Stimulated activated memory B cell treated with anti-CD40 and anti-IgM and Interleukin-4, amounts not matched to agents 10 μg/mL and 1 μg/mL and 100 μg/mL, for 72 hours (primary cell): ENCODE results near the gene SPOUT1.
A peak's percentile ranks its signal among the peaks of the same experiment; 100 is the strongest.
"Not testable (repeated sequence)": the region's sequence is repeated elsewhere in the genome, so short reads cannot be mapped to it uniquely, and the experiment has no call there.

Experiments used
- ATAC-seq: fragments of 150-1000 bp; cut with Tn5 transposase; 2 replicates; pipeline ENCODE4 v1.10.0; 2021
- H3K27ac Mint-ChIP-seq: one replicate; pipeline ENCODE4 v1.8.0; 2022; ENCODE audit warnings: mild to moderate bottlenecking, mixed read lengths
- H3K27me3 Mint-ChIP-seq: one replicate; pipeline ENCODE4 v1.8.0; 2022; ENCODE audit warnings: mixed read lengths
- H3K36me3 Mint-ChIP-seq: one replicate; pipeline ENCODE4 v1.8.0; 2022; ENCODE audit warnings: mixed read lengths
- H3K4me1 Mint-ChIP-seq: one replicate; pipeline ENCODE4 v1.8.0; 2022; ENCODE audit warnings: mixed read lengths
- H3K4me3 Mint-ChIP-seq: one replicate; pipeline ENCODE4 v1.8.0; 2022; ENCODE audit warnings: mild to moderate bottlenecking, moderate library complexity, mixed read lengths
- H3K9me3 Mint-ChIP-seq: one replicate; pipeline ENCODE4 v1.8.0; 2022; ENCODE audit warnings: mixed read lengths

Gene SPOUT1

DNA sequence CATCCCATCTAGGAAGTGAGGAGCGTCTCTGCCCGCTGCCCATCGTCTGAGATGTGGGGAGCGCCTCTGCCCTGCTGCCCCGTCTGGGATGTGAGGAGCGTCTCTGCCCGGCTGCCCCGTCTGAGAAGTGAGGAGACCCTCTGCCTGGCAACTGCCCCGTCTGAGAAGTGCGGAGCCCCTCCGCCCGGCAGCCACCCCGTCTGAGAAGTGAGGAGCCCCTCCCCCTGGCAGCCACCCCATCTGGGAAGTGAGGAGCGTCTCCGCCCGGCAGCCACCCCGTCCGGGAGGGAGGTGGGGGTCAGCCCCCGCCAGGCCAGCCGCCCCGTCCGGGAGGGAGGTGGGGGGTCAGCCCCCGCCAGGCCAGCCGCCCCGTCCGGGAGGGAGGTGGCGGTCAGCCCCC, 49.5 kb downstream of the SPOUT1 start:
- ATAC-seq, H3K9me3 Mint-ChIP-seq, H3K27me3 Mint-ChIP-seq, H3K36me3 Mint-ChIP-seq, H3K4me3 Mint-ChIP-seq: not testable (repeated sequence)
- Mint-ChIP-seq H3K4me1 (peaks cover 26% of the 10 kb centered on the region), H3K27ac (peak overlapping the region; percentile 76)

DNA sequence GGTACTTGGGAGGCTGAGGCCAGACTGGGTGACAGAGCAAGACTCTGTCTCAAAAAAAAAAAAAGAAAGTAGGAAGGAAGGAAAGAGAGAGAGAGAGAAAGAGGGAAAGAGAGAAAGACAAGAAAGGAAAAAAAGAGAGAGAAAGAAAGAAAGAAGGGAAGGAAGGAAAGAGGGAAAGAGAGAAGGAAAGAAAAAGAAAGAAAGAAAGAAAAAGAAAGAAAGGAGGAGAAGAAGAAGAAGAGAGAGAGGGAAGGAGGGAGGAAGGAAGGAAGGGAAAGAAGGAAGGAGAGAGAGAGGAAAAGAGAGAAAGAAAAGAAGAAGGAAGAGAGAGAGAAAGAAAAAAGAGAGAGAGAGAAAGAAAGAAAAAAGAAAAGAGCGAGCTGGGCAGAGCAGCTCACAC, 54.8 kb downstream of the SPOUT1 start:
- Mint-ChIP-seq H3K27me3 (no peaks in the 10 kb centered on the region), H3K4me1 (peaks cover 21% of the 10 kb centered on the region), H3K27ac (peak overlapping the region; percentile 20), H3K36me3 (peaks cover 10% of the 10 kb centered on the region), H3K9me3 (peaks cover 6% of the 10 kb centered on the region), H3K4me3 (no peak overlapping the region)
- no peak for ATAC-seq

DNA sequence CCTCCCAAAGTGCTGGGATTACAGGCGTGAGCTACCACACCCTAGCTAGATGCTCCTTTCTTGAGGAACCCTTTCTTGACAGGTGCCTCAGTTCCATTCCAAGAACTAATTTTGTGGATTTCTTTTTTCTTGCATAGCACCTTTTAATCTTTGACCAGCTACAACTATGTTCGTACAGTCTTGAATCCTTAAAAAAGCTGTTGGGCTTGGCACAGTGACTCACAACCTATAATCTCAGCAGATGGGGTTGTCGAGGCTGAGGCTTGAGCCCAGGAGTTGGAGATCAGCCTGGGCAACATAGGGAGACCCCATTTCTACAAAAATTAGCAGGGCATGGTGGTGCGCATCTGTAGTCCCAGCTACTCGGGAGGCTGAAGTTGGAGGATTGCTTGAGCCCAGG, 56.5 kb downstream of the SPOUT1 start:
- H3K27ac Mint-ChIP-seq = peak overlapping the region; percentile 88
- H3K4me3 Mint-ChIP-seq = no peak overlapping the region
- peaks cover 6% of the 10 kb centered on the region for H3K9me3 Mint-ChIP-seq
- H3K36me3 Mint-ChIP-seq = peaks cover 12% of the 10 kb centered on the region
- H3K4me1 Mint-ChIP-seq = peaks cover 31% of the 10 kb centered on the region
- no peaks in the 10 kb centered on the region for H3K27me3 Mint-ChIP-seq
- ATAC-seq = no peak

DNA sequence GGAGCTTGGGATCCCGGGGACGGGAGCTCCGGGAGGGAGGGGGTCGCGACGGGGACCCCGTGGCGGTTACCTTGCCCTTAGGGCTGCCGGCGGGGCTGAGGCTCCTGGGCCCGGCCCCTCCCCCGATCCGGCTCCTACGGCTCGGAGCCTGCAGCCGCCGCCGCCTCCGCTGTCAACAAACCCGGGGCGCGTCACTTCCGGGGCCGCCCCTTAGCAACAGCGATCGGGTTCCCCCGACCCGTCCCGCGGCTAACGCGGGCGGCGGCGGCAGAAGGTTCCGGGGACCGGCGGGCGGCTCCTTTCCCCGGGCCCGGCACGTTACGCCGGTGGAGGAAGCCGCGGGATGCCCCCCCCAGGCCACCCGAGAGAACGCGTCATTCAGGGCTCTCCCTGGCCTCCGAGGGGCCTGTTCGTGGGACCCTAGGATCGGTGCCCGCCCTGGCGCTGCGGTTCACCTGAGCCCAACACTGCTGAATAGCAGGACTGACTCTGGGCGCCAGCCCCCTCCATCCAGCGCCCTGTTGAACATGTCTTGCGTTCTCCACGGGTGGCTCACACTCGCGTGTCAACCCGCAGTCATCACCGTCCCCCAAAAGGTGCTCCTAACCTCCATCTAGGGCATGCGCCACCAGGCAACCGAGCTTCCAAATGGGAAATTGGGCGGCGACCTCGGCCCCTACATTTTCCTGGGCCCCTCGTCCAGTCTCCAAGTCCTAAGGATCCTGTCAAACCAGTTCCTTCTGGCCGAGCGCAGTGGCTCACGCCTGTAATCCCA, 57.7 kb downstream of the SPOUT1 start, which contains the start of gene ZER1:
TSS of gene ZER1 (minus strand) at position 183 of the 775 bp plus-strand sequence. CDS start 16,362 bp downstream, outside the sequence.
- H3K27me3 Mint-ChIP-seq = no peaks in the 10 kb centered on the region
- ATAC-seq = peak; percentile 98
- peak within 1 kb of the TSS; percentile 88 for H3K27ac Mint-ChIP-seq
- peaks cover 17% of the 10 kb centered on the region for H3K36me3 Mint-ChIP-seq
- H3K9me3 Mint-ChIP-seq = peaks cover 6% of the 10 kb centered on the region
- peak within 1 kb of the TSS; percentile 89 for H3K4me3 Mint-ChIP-seq
- peaks cover 39% of the 10 kb centered on the region for H3K4me1 Mint-ChIP-seq

DNA sequence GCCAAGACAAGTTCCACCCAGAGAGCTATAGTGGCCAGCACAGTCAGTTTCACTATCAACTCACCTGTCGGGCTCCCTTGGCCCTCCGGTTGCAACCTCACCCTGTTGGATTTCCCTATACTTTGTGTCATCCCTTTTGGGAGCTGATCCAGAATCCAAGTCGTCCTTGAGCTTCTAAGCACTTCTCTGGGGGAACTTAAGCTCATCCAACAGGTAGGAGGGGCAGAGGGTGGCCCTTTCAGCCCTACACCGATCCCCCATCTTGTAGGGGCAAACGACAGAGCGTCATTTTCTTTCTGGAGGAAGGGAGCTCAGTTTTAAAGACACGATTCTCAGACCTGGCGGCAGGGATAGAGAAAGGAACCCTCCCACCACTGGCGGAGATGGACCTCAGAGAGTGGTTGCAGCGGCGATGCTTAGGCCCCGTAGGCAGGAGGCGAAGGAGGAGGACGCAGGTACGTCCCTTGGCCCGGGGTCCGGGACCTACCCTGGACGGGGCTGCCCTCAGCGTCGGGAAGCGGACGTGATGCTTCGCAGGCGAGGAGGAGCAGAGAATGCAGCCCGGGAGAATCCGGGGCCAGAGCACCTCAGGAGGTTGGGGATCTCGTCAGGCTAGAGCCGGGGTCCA, 58.4 kb downstream of the SPOUT1 start:
- peak; percentile 53 for ATAC-seq
- H3K4me1 Mint-ChIP-seq = peaks cover 39% of the 10 kb centered on the region
- H3K27ac Mint-ChIP-seq = peak overlapping the region; percentile 88
- H3K9me3 Mint-ChIP-seq = peaks cover 6% of the 10 kb centered on the region
- H3K27me3 Mint-ChIP-seq = no peaks in the 10 kb centered on the region
- peaks cover 17% of the 10 kb centered on the region for H3K36me3 Mint-ChIP-seq
- peak overlapping the region; percentile 89 for H3K4me3 Mint-ChIP-seq

DNA sequence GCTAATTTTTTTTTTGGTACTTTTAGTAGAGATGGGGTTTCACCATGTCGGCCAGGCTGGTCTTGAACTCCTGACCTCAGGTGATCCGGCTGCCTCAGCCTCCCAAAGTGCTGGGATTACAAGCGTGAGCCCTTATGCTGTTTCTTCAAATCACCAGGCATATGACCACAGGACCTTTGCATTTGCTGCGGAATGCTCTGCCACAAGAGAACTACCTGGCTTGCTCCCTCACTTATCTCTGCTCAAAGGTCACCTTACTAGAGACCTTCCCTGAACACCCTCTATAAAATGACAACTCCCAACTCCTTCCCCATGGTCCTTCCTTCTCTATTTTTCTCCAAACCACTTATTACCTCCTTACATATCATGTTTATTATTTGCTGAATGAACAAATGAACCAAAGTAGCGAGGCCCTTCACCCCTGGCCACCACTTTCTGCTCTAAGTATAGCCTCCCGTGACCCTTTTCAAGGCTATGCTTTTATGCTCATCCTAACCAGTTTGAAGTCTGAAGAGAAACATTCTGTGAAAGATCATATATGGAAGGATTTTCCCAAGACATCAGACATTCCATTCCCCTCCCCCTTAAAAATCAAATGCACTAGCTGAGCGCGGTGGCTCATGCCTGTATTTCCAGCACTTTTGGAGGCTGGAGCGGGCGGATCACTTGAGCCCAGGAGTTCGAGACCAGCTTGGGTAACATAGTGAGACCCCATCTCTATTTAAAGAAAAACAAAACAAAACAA, 59.1 kb downstream of the SPOUT1 start:
- peaks cover 43% of the 10 kb centered on the region for H3K4me1 Mint-ChIP-seq

More for the DNA sequence above, 59.1 kb downstream of the SPOUT1 start:
- Mint-ChIP-seq H3K9me3 (peaks cover 4% of the 10 kb centered on the region), H3K27me3 (no peaks in the 10 kb centered on the region), H3K27ac (peak overlapping the region; percentile 88), H3K36me3 (peaks cover 17% of the 10 kb centered on the region), H3K4me3 (peak overlapping the region; percentile 89)
- ATAC-seq = no peak
